Measurements from ENCODE around the gene FZD1. TPM values are rescaled to one million over a fixed set of nuclear protein-coding genes. Genes with fewer than 3 reads are reported as not detected.

FZD1 gene
- polyA plus RNA-seq, 1 donor from 2014 or later, result 2.9 TPM

DNA sequence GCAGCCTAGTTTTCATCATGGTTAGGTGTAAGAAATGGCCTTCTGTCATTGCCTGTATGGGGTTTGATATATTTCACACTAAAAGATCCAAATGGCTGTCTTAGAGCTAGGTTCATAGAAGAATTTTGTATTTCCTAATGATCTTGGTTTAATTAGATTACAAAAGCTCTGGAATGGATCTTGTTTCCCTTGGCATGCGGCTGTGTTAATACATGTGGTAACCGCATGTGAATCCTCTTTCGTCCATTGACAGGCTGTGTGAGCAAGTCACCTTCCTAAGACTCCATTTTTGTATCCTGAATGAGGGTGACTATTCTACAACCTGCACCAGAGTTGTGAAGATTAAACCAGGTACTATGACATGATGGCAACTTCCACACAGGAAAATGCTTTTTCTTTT lies 12.4 kb upstream of the FZD1 start:
- no peaks in the 10 kb centered on the region for H3K9me2 ChIP-seq (ENCODE audit: insufficient read depth, low read length)
- H3K4me2 ChIP-seq (ENCODE audit: low read length), result no peak overlapping the region
- no peaks in the 10 kb centered on the region for H3K9me3 ChIP-seq (ENCODE audit: low read length)
- no peaks in the 10 kb centered on the region for H3K27me3 ChIP-seq (ENCODE audit: insufficient read depth, low read depth, low read length)
- H2AFZ ChIP-seq (ENCODE audit: low read depth, low read length), result no peak overlapping the region
- no peaks in the 10 kb centered on the region for H3K79me2 ChIP-seq (replicated peaks; ENCODE audit: insufficient read depth, low read length)
- no peak for TF ChIP-seq MXI1 (conservative IDR thresholded peaks at IDR 0.05; ENCODE audit: poor library complexity, severe bottlenecking)
- no peaks in the 10 kb centered on the region for H3K36me3 ChIP-seq (ENCODE audit: insufficient read depth, low read length)
- no peak overlapping the region for H3K27ac ChIP-seq (ENCODE audit: low read length)
- H3F3A ChIP-seq (ENCODE audit: insufficient read depth, low read length, poor library complexity, severe bottlenecking), result no peaks in the 10 kb centered on the region
- no peaks in the 10 kb centered on the region for H4K20me1 ChIP-seq (ENCODE audit: insufficient read depth)
- H3K9ac ChIP-seq (ENCODE audit: low read length), result no peak overlapping the region
- H3K4me3 ChIP-seq (ENCODE audit: low read length), result no peak overlapping the region

- H3K36me3 ChIP-seq (ENCODE audit: insufficient read depth, low read length), result no peaks in the 10 kb centered on the region
- H3K79me2 ChIP-seq (replicated peaks; ENCODE audit: insufficient read depth, low read length), result peaks cover 24% of the 10 kb centered on the region
- no peak for TF ChIP-seq POLR2AphosphoS5 (IDR thresholded peaks at IDR 0.05)
- peak overlapping the region; percentile 24 for H2AFZ ChIP-seq (ENCODE audit: low read depth, low read length)
- H4K20me1 ChIP-seq (ENCODE audit: insufficient read depth), result no peaks in the 10 kb centered on the region
- H3K27me3 ChIP-seq (ENCODE audit: insufficient read depth, low read depth, low read length), result peaks cover 44% of the 10 kb centered on the region
- peak overlapping the region; percentile 57 for H3K9ac ChIP-seq (ENCODE audit: low read length)
- H3K9me2 ChIP-seq (ENCODE audit: insufficient read depth, low read length), result no peaks in the 10 kb centered on the region
- peak overlapping the region; percentile 77 for H3K4me3 ChIP-seq (ENCODE audit: low read length)
- H3K27ac ChIP-seq (ENCODE audit: low read length), result peak overlapping the region; percentile 47
- no peaks in the 10 kb centered on the region for H3F3A ChIP-seq (ENCODE audit: insufficient read depth, low read length, poor library complexity, severe bottlenecking)
- H3K9me3 ChIP-seq (ENCODE audit: low read length), result no peaks in the 10 kb centered on the region
- peak overlapping the region; percentile 97 for H3K4me2 ChIP-seq (ENCODE audit: low read length)
Measured at GRCh38 chr7:91263384-91264045, 718 bp upstream of the FZD1 start.

DNA sequence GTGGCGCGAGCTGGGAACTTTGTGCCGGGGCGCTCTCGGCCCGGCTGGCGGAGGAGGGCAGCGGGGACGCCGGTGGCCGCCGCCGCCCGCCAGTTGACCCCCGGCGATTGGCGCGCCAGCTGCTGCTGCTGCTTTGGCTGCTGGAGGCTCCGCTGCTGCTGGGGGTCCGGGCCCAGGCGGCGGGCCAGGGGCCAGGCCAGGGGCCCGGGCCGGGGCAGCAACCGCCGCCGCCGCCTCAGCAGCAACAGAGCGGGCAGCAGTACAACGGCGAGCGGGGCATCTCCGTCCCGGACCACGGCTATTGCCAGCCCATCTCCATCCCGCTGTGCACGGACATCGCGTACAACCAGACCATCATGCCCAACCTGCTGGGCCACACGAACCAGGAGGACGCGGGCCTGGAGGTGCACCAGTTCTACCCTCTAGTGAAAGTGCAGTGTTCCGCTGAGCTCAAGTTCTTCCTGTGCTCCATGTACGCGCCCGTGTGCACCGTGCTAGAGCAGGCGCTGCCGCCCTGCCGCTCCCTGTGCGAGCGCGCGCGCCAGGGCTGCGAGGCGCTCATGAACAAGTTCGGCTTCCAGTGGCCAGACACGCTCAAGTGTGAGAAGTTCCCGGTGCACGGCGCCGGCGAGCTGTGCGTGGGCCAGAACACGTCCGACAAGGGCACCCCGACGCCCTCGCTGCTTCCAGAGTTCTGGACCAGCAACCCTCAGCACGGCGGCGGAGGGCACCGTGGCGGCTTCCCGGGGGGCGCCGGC lies 870 bp downstream of the FZD1 start:
- Histone ChIP-seq H4K20me1 (ENCODE audit: insufficient read depth) (no peaks in the 10 kb centered on the region), H3F3A (ENCODE audit: insufficient read depth, low read length, poor library complexity, severe bottlenecking) (no peaks in the 10 kb centered on the region), H3K27me3 (ENCODE audit: insufficient read depth, low read depth, low read length) (peaks cover 44% of the 10 kb centered on the region), H3K27ac (ENCODE audit: low read length) (no peak overlapping the region), H3K4me2 (ENCODE audit: low read length) (peak overlapping the region; percentile 59), H3K9me3 (ENCODE audit: low read length) (no peaks in the 10 kb centered on the region), H3K36me3 (ENCODE audit: insufficient read depth, low read length) (no peaks in the 10 kb centered on the region), H3K4me3 (ENCODE audit: low read length) (peak overlapping the region; percentile 77), H3K9ac (ENCODE audit: low read length) (peak overlapping the region; percentile 52), H3K79me2 (replicated peaks; ENCODE audit: insufficient read depth, low read length) (peaks cover 27% of the 10 kb centered on the region), H3K9me2 (ENCODE audit: insufficient read depth, low read length) (no peaks in the 10 kb centered on the region), H2AFZ (ENCODE audit: low read depth, low read length) (no peak overlapping the region)
- TF ChIP-seq POLR2AphosphoS5 (IDR thresholded peaks at IDR 0.05), result peak; percentile 19
- TF ChIP-seq EP300 (conservative IDR thresholded peaks at IDR 0.05; ENCODE audit: poor library complexity, severe bottlenecking), result no peak
- TF ChIP-seq TAF1 (IDR thresholded peaks at IDR 0.05; ENCODE audit: low read depth), result no peak
- no peak for TF ChIP-seq REST (IDR thresholded peaks at IDR 0.05; ENCODE audit: borderline replicate concordance)
- TF ChIP-seq, protein P1, sequence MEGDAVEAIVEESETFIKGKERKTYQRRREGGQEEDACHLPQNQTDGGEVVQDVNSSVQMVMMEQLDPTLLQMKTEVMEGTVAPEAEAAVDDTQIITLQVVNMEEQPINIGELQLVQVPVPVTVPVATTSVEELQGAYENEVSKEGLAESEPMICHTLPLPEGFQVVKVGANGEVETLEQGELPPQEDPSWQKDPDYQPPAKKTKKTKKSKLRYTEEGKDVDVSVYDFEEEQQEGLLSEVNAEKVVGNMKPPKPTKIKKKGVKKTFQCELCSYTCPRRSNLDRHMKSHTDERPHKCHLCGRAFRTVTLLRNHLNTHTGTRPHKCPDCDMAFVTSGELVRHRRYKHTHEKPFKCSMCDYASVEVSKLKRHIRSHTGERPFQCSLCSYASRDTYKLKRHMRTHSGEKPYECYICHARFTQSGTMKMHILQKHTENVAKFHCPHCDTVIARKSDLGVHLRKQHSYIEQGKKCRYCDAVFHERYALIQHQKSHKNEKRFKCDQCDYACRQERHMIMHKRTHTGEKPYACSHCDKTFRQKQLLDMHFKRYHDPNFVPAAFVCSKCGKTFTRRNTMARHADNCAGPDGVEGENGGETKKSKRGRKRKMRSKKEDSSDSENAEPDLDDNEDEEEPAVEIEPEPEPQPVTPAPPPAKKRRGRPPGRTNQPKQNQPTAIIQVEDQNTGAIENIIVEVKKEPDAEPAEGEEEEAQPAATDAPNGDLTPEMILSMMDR (IDR thresholded peaks at IDR 0.05; ENCODE audit: poor library complexity, severe bottlenecking), result no peak
- peak; percentile 45 for TF ChIP-seq RAD21 (conservative IDR thresholded peaks at IDR 0.05)
- TF ChIP-seq SMC3 (conservative IDR thresholded peaks at IDR 0.05; ENCODE audit: poor library complexity), result peak; percentile 42
- peak; percentile 54 for TF ChIP-seq MXI1 (conservative IDR thresholded peaks at IDR 0.05; ENCODE audit: poor library complexity, severe bottlenecking)
- no peak for TF ChIP-seq EZH2 (IDR thresholded peaks at IDR 0.05; ENCODE audit: borderline replicate concordance, insufficient read depth, low read length, poor library complexity, severe bottlenecking)

All from neural cell (in vitro differentiated cells).